ENCODE measurements around the gene PRR20C.
"Not testable (repeated sequence)": the region's sequence is repeated elsewhere in the genome, so short reads cannot be mapped to it uniquely, and the experiment has no call there.

PRR20C gene

GRCh38 chr13:57153761-57154160 is at the start of gene PRR20C:
TSS of gene PRR20C (plus strand) at chr13:57154061. CDS start at chr13:57154448, 387 bp downstream.
- ATAC-seq = not testable (repeated sequence)

GRCh38 chr13:57114945-57115344 is 38.9 kb upstream of the PRR20C start:
- no peak for ATAC-seq

GRCh38 chr13:57123681-57124080 is 30.2 kb upstream of the PRR20C start:
- no peak for ATAC-seq

GRCh38 chr13:57128909-57129308 is 25.0 kb upstream of the PRR20C start:
- no peak for ATAC-seq

- no peak for ATAC-seq
Observed at GRCh38 chr13:57136093-57136492, 17.8 kb upstream of the PRR20C start.

GRCh38 chr13:57137585-57137984 is 16.3 kb upstream of the PRR20C start:
- no peak for ATAC-seq

GRCh38 chr13:57138988-57139387 is 14.9 kb upstream of the PRR20C start:
- ATAC-seq = no peak

- not testable (repeated sequence) for ATAC-seq
Observed at GRCh38 chr13:57139781-57140180, 14.1 kb upstream of the PRR20C start.

- ATAC-seq = not testable (repeated sequence)
Observed at GRCh38 chr13:57140235-57140968, 13.5 kb upstream of the PRR20C start, which contains the start of gene PRR20A. TSS of gene PRR20A (plus strand) at chr13:57140918. CDS start at chr13:57141305, 387 bp downstream.

GRCh38 chr13:57147188-57147587 is 6.7 kb upstream of the PRR20C start, which contains the start of gene PRR20B:
TSS of gene PRR20B (plus strand) at chr13:57147488. CDS start at chr13:57147875, 387 bp downstream.
- not testable (repeated sequence) for ATAC-seq

GRCh38 chr13:57148106-57148505 is 5.8 kb upstream of the PRR20C start:
- ATAC-seq = not testable (repeated sequence)

GRCh38 chr13:57160332-57160731 is 6.5 kb downstream of the PRR20C start, which contains the start of gene PRR20D:
TSS of gene PRR20D (plus strand) at chr13:57160632. CDS start at chr13:57161019, 387 bp downstream.
- not testable (repeated sequence) for ATAC-seq

GRCh38 chr13:57166897-57167296 is 13.0 kb downstream of the PRR20C start, which contains the start of gene PRR20E:
TSS of gene PRR20E (plus strand) at chr13:57167197. CDS start at chr13:57167584, 387 bp downstream.
- ATAC-seq = not testable (repeated sequence)

GRCh38 chr13:57191667-57192066 is 37.8 kb downstream of the PRR20C start:
- ATAC-seq = no peak

All from activated CD4-positive, CD25-positive, alpha-beta regulatory T cell treated with anti-CD3 and anti-CD28 coated beads, Interleukin-2, amount 50 U/mL, for 24 hours (primary cell).